Measurements from ENCODE around the gene PABPC1L.

Gene PABPC1L

GRCh38 chr20:44959638-44960102 lies 49.8 kb downstream of the PABPC1L start:
- peaks cover 19% of the 10 kb centered on the region for H3K36me3 ChIP-seq (ENCODE audit: low read length)
- H3K27me3 ChIP-seq (ENCODE audit: low read length) = no peaks in the 10 kb centered on the region
- H3K4me3 ChIP-seq (ENCODE audit: insufficient read depth, low read length, poor library complexity, severe bottlenecking) = peak overlapping the region; percentile 89
- no peaks in the 10 kb centered on the region; the same call in 1 of the 2 replicates for H4K20me1 ChIP-seq (ENCODE audit: low read depth, low read length)
- peaks cover 3% of the 10 kb centered on the region; the same call in 1 of the 2 replicates for H3F3A ChIP-seq (ENCODE audit: insufficient read depth)
- H3K9me2 ChIP-seq (replicated peaks; ENCODE audit: insufficient read depth, low read length) = no peaks in the 10 kb centered on the region
- H3K9me3 ChIP-seq (ENCODE audit: insufficient read depth, low read length) = no peaks in the 10 kb centered on the region
- TF ChIP-seq EZH2phosphoT487 (conservative IDR thresholded peaks at IDR 0.05; ENCODE audit: low read length) (no peak), CTCF (IDR thresholded peaks at IDR 0.05; ENCODE audit: insufficient read depth, low read length, poor library complexity, severe bottlenecking) (no peak)
- H3K4me2 ChIP-seq (ENCODE audit: low read depth, low read length, poor library complexity, severe bottlenecking) = peak overlapping the region; percentile 69
- peak overlapping the region; percentile 9 for H2AFZ ChIP-seq (ENCODE audit: low read depth, low read length, severe bottlenecking)
- peaks cover 40% of the 10 kb centered on the region for H3K79me2 ChIP-seq (ENCODE audit: insufficient read depth, low read length)
- H3K27ac ChIP-seq (ENCODE audit: low read depth, low read length) = peak overlapping the region; percentile 50
- H3K9ac ChIP-seq (ENCODE audit: low read length) = peak overlapping the region; percentile 70

- H3K79me2 ChIP-seq (ENCODE audit: insufficient read depth, low read length) = peaks cover 40% of the 10 kb centered on the region
- peak within 1 kb of the TSS; percentile 70 for H3K9ac ChIP-seq (ENCODE audit: low read length)
- peaks cover 13% of the 10 kb centered on the region; the same call in 1 of the 2 replicates for H3K36me3 ChIP-seq (ENCODE audit: low read length)
- peak within 1 kb of the TSS; percentile 50 for H3K27ac ChIP-seq (ENCODE audit: low read depth, low read length)
- no peaks in the 10 kb centered on the region for H3K27me3 ChIP-seq (ENCODE audit: low read length)
- H3K9me3 ChIP-seq (ENCODE audit: insufficient read depth, low read length) = no peaks in the 10 kb centered on the region
- peak within 1 kb of the TSS; percentile 77 for H3K4me2 ChIP-seq (ENCODE audit: low read depth, low read length, poor library complexity, severe bottlenecking)
- TF ChIP-seq CTCF (IDR thresholded peaks at IDR 0.05; ENCODE audit: insufficient read depth, low read length, poor library complexity, severe bottlenecking) = no peak
- no peaks in the 10 kb centered on the region; the same call in 1 of the 2 replicates for H4K20me1 ChIP-seq (ENCODE audit: low read depth, low read length)
- peak within 1 kb of the TSS; percentile 89 for H3K4me3 ChIP-seq (ENCODE audit: insufficient read depth, low read length, poor library complexity, severe bottlenecking)
- no peaks in the 10 kb centered on the region for H3K9me2 ChIP-seq (replicated peaks; ENCODE audit: insufficient read depth, low read length)
- peak within 1 kb of the TSS; percentile 82 for H2AFZ ChIP-seq (ENCODE audit: low read depth, low read length, severe bottlenecking)
- peaks cover 3% of the 10 kb centered on the region; the same call in 1 of the 2 replicates for H3F3A ChIP-seq (ENCODE audit: insufficient read depth)
These were observed 50.4 kb downstream of the PABPC1L start, which contains the start of gene TOMM34 for GRCh38 chr20:44960103-44960852. Gene TOMM34, minus strand, starts transcription at chr20:44960397. Its CDS starts 64 bp downstream, at chr20:44960333.

GRCh38 chr20:44961011-44961869 lies 51.4 kb downstream of the PABPC1L start:
- no peak for TF ChIP-seq CTCF (IDR thresholded peaks at IDR 0.05; ENCODE audit: insufficient read depth, low read length, poor library complexity, severe bottlenecking)
- TF ChIP-seq EZH2phosphoT487 (conservative IDR thresholded peaks at IDR 0.05; ENCODE audit: low read length) = no peak
- peak overlapping the region; percentile 77 for H3K4me2 ChIP-seq (ENCODE audit: low read depth, low read length, poor library complexity, severe bottlenecking)

More at GRCh38 chr20:44961011-44961869, 51.4 kb downstream of the PABPC1L start:
- H4K20me1 ChIP-seq (ENCODE audit: low read depth, low read length) = no peaks in the 10 kb centered on the region; the same call in 1 of the 2 replicates
- no peaks in the 10 kb centered on the region for H3K27me3 ChIP-seq (ENCODE audit: low read length)
- H3F3A ChIP-seq (ENCODE audit: insufficient read depth) = peaks cover 3% of the 10 kb centered on the region; the same call in 1 of the 2 replicates
- H3K9ac ChIP-seq (ENCODE audit: low read length) = peak overlapping the region; percentile 70
- H3K27ac ChIP-seq (ENCODE audit: low read depth, low read length) = no peak overlapping the region
- no peaks in the 10 kb centered on the region for H3K9me3 ChIP-seq (ENCODE audit: insufficient read depth, low read length)
- peak overlapping the region; percentile 89 for H3K4me3 ChIP-seq (ENCODE audit: insufficient read depth, low read length, poor library complexity, severe bottlenecking)
- H3K36me3 ChIP-seq (ENCODE audit: low read length) = peaks cover 5% of the 10 kb centered on the region; the same call in 1 of the 2 replicates
- H3K79me2 ChIP-seq (ENCODE audit: insufficient read depth, low read length) = peaks cover 36% of the 10 kb centered on the region
- H2AFZ ChIP-seq (ENCODE audit: low read depth, low read length, severe bottlenecking) = peak overlapping the region; percentile 82
- no peaks in the 10 kb centered on the region for H3K9me2 ChIP-seq (replicated peaks; ENCODE audit: insufficient read depth, low read length)
